Activated CD4-positive, alpha-beta T cell treated with anti-CD3 and anti-CD28 coated beads, Interleukin-2, amount 10 ng/mL, durations not matched to agents 24 days and 14 days (primary cell): ENCODE data around the gene RAB5B. TPM values are rescaled to one million over a fixed set of nuclear protein-coding genes. Genes with fewer than 3 reads are reported as not detected.

ENCODE experiments used
- DNase-seq: peaks from one replicate; pipeline ENCODE4 v3.0.0; 2022
- H3K27ac Mint-ChIP-seq: one replicate; pipeline ENCODE4 v1.8.0; 2022; ENCODE audit warnings: mild to moderate bottlenecking, mixed read lengths
- H3K27me3 Mint-ChIP-seq: one replicate; pipeline ENCODE4 v1.8.0; 2022; ENCODE audit warnings: mixed read lengths
- H3K36me3 Mint-ChIP-seq: one replicate; pipeline ENCODE4 v1.8.0; 2022; ENCODE audit warnings: low read depth, mild to moderate bottlenecking, mixed read lengths
- H3K4me1 Mint-ChIP-seq: one replicate; pipeline ENCODE4 v1.8.0; 2021; ENCODE audit warnings: mixed read lengths
- H3K4me3 Mint-ChIP-seq: one replicate; pipeline ENCODE4 v1.8.0; 2022; ENCODE audit warnings: mild to moderate bottlenecking, moderate library complexity, mixed read lengths
- H3K9me3 Mint-ChIP-seq: one replicate; pipeline ENCODE4 v1.8.0; 2021; ENCODE audit warnings: mixed read lengths
- intact Hi-C: fragments of 100-400 bp; cut with micrococcal nuclease; formaldehyde crosslinking; loops from one replicate; pipeline ENCODE4 v1.15.1; 2023
- total RNA-seq: library from RNA; stranded (reverse); gene quantifications from 2 replicates; pipeline ENCODE4 v1.2.3, GENCODE V29; 2022

The RAB5B gene
- 39.0 and 40.2 TPM in 2 replicates for total RNA-seq

DNA sequence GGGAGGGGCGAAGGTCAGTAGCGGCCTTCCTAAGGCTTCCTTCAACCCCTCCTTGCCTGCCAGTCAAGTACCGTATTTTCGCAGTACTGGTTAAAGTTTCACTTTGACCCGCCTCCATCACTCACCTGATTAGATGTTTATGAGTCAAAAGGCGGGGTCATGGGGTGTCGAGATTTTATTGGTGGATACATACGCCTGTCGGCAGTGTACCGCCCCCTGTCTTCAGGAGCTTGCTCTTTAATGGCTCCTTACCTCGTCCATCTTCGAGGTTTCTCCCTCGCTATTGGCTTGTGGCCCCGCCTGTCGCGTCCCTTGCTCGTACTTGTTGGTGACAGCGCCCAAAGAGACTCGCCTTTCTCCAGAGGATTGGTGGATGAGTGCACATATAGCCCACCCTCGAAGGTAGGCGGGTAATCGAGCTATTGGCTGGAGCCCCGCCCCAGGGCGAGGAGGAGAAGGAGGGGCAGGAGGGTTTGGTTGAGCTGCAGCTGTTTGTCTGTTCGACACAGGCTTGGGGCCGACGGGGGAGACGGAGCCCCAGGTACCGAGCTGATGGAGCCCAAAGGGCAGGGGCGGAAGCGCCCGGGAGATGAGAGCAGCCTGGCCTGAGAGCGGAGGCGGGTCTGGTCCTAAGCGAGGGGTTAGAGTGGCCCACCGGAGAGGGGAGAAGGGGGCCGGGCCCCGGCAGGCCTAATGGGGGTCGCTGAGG, at the start of gene RAB5B:
Gene RAB5B, plus strand, starts transcription at position 480 of the 709 bp plus-strand sequence. CDS start 12,883 bp downstream, outside the sequence.
- peak; percentile 99 for DNase-seq
- Mint-ChIP-seq H3K27ac (no peak within 1 kb of the TSS), H3K27me3 (no peaks in the 10 kb centered on the region), H3K36me3 (peaks cover 21% of the 10 kb centered on the region), H3K9me3 (no peaks in the 10 kb centered on the region), H3K4me3 (no peak within 1 kb of the TSS), H3K4me1 (peaks cover 28% of the 10 kb centered on the region)
- intact Hi-C loops, result loop anchor here (1.0 kb wide), 7 partner anchors 7 to 156 kb away; partner anchors contain the start of genes CDK2, IKZF4, PA2G4 and PMEL

- peak overlapping the region; percentile 99 for H3K4me3 Mint-ChIP-seq
- peaks cover 45% of the 10 kb centered on the region for H3K4me1 Mint-ChIP-seq
- H3K9me3 Mint-ChIP-seq, result no peaks in the 10 kb centered on the region
- intact Hi-C loops, result loop anchor here (10.0 kb wide), 1 partner anchor 941 kb away; the partner anchor contains the start of gene TESPA1
- peak overlapping the region; percentile 98 for H3K27ac Mint-ChIP-seq
- peaks cover 42% of the 10 kb centered on the region for H3K36me3 Mint-ChIP-seq
- H3K27me3 Mint-ChIP-seq, result peaks cover 2% of the 10 kb centered on the region
- DNase-seq, result no peak
Measured at GRCh38 chr12:55925371-55925770, 48.5 kb upstream of the RAB5B start.

GRCh38 chr12:55925870-55926737, 47.8 kb upstream of the RAB5B start:
- DNase-seq, result peak; percentile 70
- Mint-ChIP-seq H3K9me3 (no peaks in the 10 kb centered on the region), H3K27me3 (peaks cover 2% of the 10 kb centered on the region), H3K36me3 (peaks cover 42% of the 10 kb centered on the region), H3K4me3 (peak overlapping the region; percentile 99), H3K27ac (peak overlapping the region; percentile 98), H3K4me1 (peaks cover 46% of the 10 kb centered on the region)
- intact Hi-C loops, result loop anchor here (1.0 to 10.0 kb wide), 3 partner anchors 27 to 941 kb away; partner anchors contain the start of gene TESPA1

DNA sequence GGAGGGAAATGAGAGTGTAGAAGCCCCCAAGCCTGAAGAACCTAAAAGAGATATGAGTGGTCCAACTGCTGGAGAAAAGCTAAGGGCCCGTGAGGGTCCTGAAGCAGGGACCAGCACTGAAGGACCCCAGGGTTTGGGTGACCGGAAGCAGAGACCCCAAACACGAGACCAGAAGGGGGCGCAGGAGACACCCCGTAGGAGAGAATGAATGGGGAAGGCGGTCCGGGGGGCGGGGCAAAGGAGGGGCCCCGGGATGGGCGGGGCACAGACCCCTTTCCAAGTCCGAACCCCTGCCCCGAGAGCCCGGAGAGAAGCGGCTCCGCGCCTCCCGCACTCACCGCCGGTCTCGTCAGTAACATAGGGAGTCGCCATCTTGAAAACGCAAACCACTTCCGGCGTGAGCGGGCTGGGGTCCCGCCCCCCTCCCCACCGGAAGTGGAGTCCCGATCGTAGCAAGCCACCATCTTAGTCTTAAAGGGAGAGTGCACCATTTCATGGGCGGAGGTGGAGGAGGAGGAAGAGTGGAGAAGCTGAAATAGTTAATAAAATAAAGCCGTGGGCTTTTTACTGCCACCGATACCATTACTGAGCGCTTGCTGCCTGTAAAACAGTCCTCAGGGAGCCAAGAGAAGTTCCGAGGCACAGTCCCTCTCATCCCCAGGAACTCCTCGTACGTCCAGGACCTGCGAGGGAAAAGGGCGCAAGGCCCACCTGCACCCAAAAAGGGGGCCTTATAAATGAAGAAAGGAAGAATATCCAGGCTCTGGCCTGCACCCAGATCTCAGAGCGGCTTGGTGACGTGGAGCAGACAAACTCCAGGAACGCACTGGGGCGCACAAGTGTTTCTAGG, 46.9 kb upstream of the RAB5B start:
- peaks cover 40% of the 10 kb centered on the region for H3K4me1 Mint-ChIP-seq
- H3K9me3 Mint-ChIP-seq, result no peaks in the 10 kb centered on the region
- DNase-seq, result peak; percentile 96
- H3K4me3 Mint-ChIP-seq, result peak overlapping the region; percentile 99
- peaks cover 2% of the 10 kb centered on the region for H3K27me3 Mint-ChIP-seq
- peak overlapping the region; percentile 98 for H3K27ac Mint-ChIP-seq
- H3K36me3 Mint-ChIP-seq, result peaks cover 43% of the 10 kb centered on the region
- intact Hi-C loops, result loop anchor here (1.0 to 10.0 kb wide), 9 partner anchors 28 to 942 kb away; partner anchors contain the start of genes BLOC1S1, CDK2, DNAJC14 and PA2G4

- peak within 1 kb of the TSS; percentile 99 for H3K4me3 Mint-ChIP-seq
- peak; percentile 90 for DNase-seq
- no peaks in the 10 kb centered on the region for H3K9me3 Mint-ChIP-seq
Measured at GRCh38 chr12:55927588-55928502, 46.0 kb upstream of the RAB5B start, which contains the start of gene PYM1. Gene PYM1, minus strand, starts transcription at chr12:55927894. Its CDS starts 133 bp downstream, at chr12:55927761.

DNA sequence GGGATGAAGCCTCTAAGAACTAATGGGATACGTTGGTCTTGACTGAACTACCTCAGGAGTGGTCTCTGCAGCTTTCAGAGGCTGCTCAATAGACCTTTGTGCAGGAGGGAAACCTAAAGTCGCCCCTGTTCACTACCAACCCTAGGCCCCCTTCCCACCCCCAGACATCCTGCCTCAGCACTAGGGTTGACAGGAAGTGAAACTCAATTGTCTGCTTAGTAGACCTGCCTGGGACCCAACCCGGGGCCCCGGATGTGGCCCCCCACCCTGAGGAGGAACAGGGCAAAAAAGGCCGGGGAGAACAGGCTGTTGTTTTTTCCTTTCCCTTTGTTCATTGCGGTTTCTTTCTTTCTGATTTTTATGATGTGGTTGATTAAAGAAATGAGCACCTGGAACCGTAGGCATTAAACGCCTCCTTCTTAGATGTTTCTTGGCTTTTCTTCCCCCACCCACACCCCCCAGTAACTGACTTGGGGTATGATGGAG, 44.5 kb upstream of the RAB5B start:
- peaks cover 44% of the 10 kb centered on the region for H3K4me1 Mint-ChIP-seq
- H3K27me3 Mint-ChIP-seq, result peaks cover 2% of the 10 kb centered on the region
- intact Hi-C loops, result loop anchor here (1.0 to 10.0 kb wide), 5 partner anchors 44 to 945 kb away; partner anchors contain the start of genes BAZ2A, CD63, RPL41 and TESPA1
- DNase-seq, result peak; percentile 96
- H3K9me3 Mint-ChIP-seq, result no peaks in the 10 kb centered on the region
- H3K36me3 Mint-ChIP-seq, result peaks cover 46% of the 10 kb centered on the region
- H3K27ac Mint-ChIP-seq, result peak overlapping the region; percentile 98
- H3K4me3 Mint-ChIP-seq, result peak overlapping the region; percentile 99

More at GRCh38 chr12:55927588-55928502, 46.0 kb upstream of the RAB5B start, which contains the start of gene PYM1:
- Mint-ChIP-seq H3K27ac (peak within 1 kb of the TSS; percentile 98), H3K4me1 (peaks cover 37% of the 10 kb centered on the region), H3K27me3 (peaks cover 2% of the 10 kb centered on the region), H3K36me3 (peaks cover 41% of the 10 kb centered on the region)
- intact Hi-C loops, result loop anchor here (1.0 to 10.0 kb wide), 9 partner anchors 38 to 943 kb away; partner anchors contain the start of genes BAZ2A, BLOC1S1, CDK2 and DNAJC14

GRCh38 chr12:55930771-55931316, 43.0 kb upstream of the RAB5B start, which contains the start of gene DGKA:
Gene DGKA, plus strand, starts transcription at chr12:55931162. Its CDS starts 5,342 bp downstream, at chr12:55936504.
- peaks cover 48% of the 10 kb centered on the region for H3K36me3 Mint-ChIP-seq
- peaks cover 46% of the 10 kb centered on the region for H3K4me1 Mint-ChIP-seq

GRCh38 chr12:55931317-55931779, 42.5 kb upstream of the RAB5B start:
- Mint-ChIP-seq H3K27ac (peak overlapping the region; percentile 98), H3K4me1 (peaks cover 50% of the 10 kb centered on the region), H3K9me3 (no peaks in the 10 kb centered on the region), H3K4me3 (peak overlapping the region; percentile 99), H3K36me3 (peaks cover 51% of the 10 kb centered on the region), H3K27me3 (peaks cover 2% of the 10 kb centered on the region)
- intact Hi-C loops, result no loop called here
- no peak for DNase-seq

More at GRCh38 chr12:55930771-55931316, 43.0 kb upstream of the RAB5B start, which contains the start of gene DGKA:
- Mint-ChIP-seq H3K9me3 (no peaks in the 10 kb centered on the region), H3K27ac (peak within 1 kb of the TSS; percentile 98), H3K4me3 (peak within 1 kb of the TSS; percentile 99), H3K27me3 (peaks cover 2% of the 10 kb centered on the region)
- intact Hi-C loops, result loop anchor here (1.0 kb wide), 1 partner anchor 9 kb away; no protein-coding TSS in a partner anchor
- peak; percentile 94 for DNase-seq

DNA sequence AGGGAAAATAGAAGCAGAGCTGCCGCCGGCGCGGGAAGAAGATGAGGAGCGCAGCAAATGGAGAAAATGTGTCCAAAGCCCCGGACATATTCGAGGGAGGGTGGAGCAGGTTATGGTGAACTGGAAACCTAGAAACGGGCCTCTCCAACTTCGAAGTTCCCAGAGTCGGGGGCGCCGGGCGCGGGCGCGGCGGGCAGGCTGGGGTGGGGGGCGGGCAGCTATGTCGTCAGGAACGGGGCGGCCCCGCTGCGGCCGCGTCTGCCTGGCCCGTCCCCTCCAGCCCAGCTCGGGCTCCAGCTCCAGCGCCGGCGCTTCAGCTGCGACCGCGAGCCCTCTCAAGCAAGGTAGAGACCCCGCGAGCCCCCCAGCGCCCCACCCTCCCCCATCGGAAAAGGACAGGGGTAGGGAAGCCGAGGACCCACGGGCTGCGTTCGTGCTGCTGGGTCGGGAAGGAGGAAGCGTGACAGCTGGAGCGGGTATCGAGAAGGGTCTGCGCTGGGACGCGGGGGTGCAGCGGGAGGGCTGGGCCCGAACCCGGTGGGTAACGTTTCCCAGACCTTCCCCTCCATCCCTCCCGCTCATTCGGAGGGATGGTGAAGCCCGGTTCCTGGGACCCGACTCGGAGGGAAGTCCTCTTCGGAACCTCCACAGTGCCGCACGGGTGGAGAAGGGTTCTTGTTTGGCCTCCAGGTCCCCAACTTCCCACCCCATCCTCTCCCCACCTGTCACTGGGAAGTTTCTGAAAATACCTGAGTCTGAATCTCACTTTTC, 41.9 kb upstream of the RAB5B start:
- Mint-ChIP-seq H3K27me3 (peaks cover under 1% of the 10 kb centered on the region), H3K36me3 (peaks cover 56% of the 10 kb centered on the region), H3K9me3 (no peaks in the 10 kb centered on the region), H3K4me1 (peaks cover 54% of the 10 kb centered on the region), H3K27ac (peak overlapping the region; percentile 98), H3K4me3 (peak overlapping the region; percentile 99)
- intact Hi-C loops, result no loop called here
- peak; percentile 79 for DNase-seq

GRCh38 chr12:55932551-55932910, 41.3 kb upstream of the RAB5B start:
- H3K36me3 Mint-ChIP-seq, result peaks cover 56% of the 10 kb centered on the region

More at GRCh38 chr12:55932551-55932910, 41.3 kb upstream of the RAB5B start:
- DNase-seq, result peak; percentile 82
- H3K4me1 Mint-ChIP-seq, result peaks cover 59% of the 10 kb centered on the region
- H3K4me3 Mint-ChIP-seq, result peak overlapping the region; percentile 99
- intact Hi-C loops, result no loop called here
- no peaks in the 10 kb centered on the region for H3K9me3 Mint-ChIP-seq
- H3K27ac Mint-ChIP-seq, result peak overlapping the region; percentile 98
- no peaks in the 10 kb centered on the region for H3K27me3 Mint-ChIP-seq
